Measurements from ENCODE around the gene MTCL1. TPM values are rescaled to one million over a fixed set of nuclear protein-coding genes. Genes with fewer than 3 reads are reported as not detected.

The MTCL1 gene
- total RNA-seq, 2 donors from 2014 or later: 0.38 to 0.51 TPM

DNA sequence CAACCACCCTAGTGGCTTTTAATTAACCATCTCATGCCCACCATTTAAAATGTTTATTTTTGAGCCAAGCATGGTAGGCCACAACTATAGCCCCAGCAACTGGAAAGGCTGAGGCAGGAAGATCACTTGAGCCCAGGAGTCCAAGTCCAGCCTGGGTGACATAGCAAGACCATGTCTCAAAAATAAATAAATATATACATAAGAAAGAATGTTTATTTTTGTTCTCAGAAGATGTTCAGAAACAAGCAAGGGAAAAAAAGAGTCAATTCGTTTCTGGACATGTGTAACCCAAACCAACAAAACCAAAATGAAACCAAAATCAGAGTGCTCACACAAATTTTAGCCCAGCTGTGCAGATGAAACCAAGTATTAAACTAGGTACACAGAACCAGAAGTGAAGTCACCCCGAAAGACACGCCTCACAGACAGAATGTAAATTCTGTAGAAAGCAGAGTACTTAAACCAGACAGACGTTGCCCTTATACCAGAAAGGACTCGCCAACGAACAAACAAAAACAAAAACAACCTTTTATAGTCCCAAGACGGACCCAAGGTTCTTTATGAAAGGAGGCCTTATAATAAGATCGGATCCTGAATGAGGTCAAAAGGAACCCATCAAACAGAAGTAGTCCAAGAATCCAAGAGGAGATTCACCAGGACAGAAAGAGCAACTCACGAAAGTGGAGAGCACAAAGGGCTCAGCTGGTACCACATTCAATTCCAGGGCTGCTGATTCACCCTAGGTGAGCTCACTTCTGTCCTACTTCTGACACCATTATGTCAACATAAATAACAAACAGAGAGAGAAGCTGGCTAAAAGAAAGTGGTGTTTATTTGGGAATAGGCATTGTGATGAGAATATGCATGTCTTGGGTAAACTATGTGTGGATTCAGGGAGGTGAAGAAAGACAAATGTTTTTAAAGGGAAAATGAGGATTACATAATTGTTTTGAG is 31.8 kb upstream of the MTCL1 start:
- H3K36me3 Mint-ChIP-seq (ENCODE audit: insufficient read depth in 2 of 2): no peaks in the 10 kb centered on the region
- peaks cover 9% of the 10 kb centered on the region for H3K27me3 Mint-ChIP-seq (ENCODE audit: low read depth)
- H3K4me1 Mint-ChIP-seq (ENCODE audit: low read depth): no peaks in the 10 kb centered on the region
- no peak overlapping the region for H3K4me3 Mint-ChIP-seq
- H3K27ac Mint-ChIP-seq: no peak overlapping the region
- ATAC-seq (replicated peaks in 1 of 2): no peak
- no peak for DNase-seq
- peaks cover 0 to 3% of the 10 kb centered on the region in 2 donors for H3K9me3 Mint-ChIP-seq

- DNase-seq (no peak), ATAC-seq (replicated peaks in 1 of 2) (no peak)
- Mint-ChIP-seq H3K27ac (no peak overlapping the region), H3K27me3 (ENCODE audit: low read depth) (peaks cover 9% of the 10 kb centered on the region), H3K4me3 (no peak overlapping the region), H3K4me1 (ENCODE audit: low read depth) (no peaks in the 10 kb centered on the region), H3K36me3 (ENCODE audit: insufficient read depth in 2 of 2) (no peaks in the 10 kb centered on the region), H3K9me3 (peaks cover 0 to 3% of the 10 kb centered on the region in 2 donors)
Measured at GRCh38 chr18:8675057-8675456, 30.3 kb upstream of the MTCL1 start.

- no peak for DNase-seq
- Mint-ChIP-seq H3K27ac (no peak overlapping the region), H3K9me3 (no peaks in the 10 kb centered on the region), H3K4me3 (no peak overlapping the region), H3K27me3 (ENCODE audit: low read depth) (peaks cover 4% of the 10 kb centered on the region), H3K4me1 (ENCODE audit: low read depth) (no peaks in the 10 kb centered on the region), H3K36me3 (ENCODE audit: insufficient read depth in 2 of 2) (no peaks in the 10 kb centered on the region)
- no peak for ATAC-seq (replicated peaks in 1 of 2)
Measured at GRCh38 chr18:8681196-8681595, 24.2 kb upstream of the MTCL1 start.

DNA sequence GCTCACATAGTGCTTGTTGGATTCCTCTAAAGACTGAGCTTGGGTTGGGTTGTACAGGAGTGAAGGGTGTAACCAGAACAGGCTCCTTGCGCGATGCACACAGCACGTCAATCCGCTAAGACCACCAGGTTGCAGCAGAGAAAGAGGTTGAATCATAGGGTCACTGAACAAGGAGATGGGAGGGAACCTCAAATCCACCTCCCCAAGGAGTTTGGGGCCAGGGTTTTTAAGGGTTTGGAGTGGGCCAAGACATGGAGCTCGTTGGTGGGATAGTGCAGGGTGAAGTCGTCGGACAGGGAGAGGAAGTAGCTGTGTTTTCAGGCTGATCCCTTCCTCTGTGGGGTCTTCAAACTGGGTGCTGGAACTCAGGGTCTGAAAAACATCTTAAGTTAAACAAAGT is 20.8 kb upstream of the MTCL1 start:
- no peaks in the 10 kb centered on the region for H3K27me3 Mint-ChIP-seq (ENCODE audit: low read depth)
- DNase-seq (no peak), ATAC-seq (replicated peaks in 1 of 2) (no peak)
- no peaks in the 10 kb centered on the region for H3K36me3 Mint-ChIP-seq (ENCODE audit: insufficient read depth in 2 of 2)
- no peaks in the 10 kb centered on the region for H3K4me1 Mint-ChIP-seq (ENCODE audit: low read depth)
- no peak overlapping the region for H3K27ac Mint-ChIP-seq
- H3K4me3 Mint-ChIP-seq: no peak overlapping the region
- H3K9me3 Mint-ChIP-seq: no peaks in the 10 kb centered on the region

DNA sequence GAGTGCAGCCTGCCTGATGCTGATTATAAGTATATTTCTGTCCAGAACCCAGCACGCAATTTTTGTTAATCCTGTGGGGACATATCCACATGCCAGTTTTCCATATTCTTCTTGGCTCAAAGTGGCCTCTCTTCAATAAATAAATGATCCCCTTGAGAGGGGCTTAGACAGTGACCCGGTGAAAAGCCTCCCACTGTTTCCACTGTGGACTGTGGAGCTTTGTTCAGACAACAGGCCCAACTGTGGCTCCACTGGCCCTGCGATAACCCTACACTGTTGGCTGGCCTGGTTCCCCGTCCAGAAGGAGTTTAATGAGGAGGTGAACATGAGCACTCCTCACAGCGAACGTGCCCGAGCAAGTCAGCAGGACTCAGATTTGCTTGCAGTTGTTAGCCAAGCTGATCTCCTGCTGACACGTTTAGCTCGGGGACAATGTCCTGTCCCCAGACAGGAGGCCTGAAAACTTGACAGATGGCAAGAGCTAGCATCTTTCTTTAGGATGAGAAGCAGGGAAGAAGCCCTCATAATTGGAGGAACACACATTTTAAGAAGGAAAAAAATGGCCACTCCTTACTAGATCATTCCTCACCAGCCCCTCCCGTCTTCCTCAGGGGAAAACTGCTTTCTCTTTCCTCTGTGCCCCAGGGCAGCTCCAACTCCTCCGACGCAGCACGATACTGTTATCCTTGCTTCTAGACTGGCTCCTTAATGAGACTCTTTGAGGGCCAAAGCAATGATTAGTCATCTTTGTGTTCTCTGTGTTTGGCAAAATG is 20.0 kb upstream of the MTCL1 start:
- Mint-ChIP-seq H3K4me3 (no peak overlapping the region), H3K27ac (no peak overlapping the region), H3K4me1 (ENCODE audit: low read depth) (no peaks in the 10 kb centered on the region), H3K9me3 (no peaks in the 10 kb centered on the region), H3K36me3 (ENCODE audit: insufficient read depth in 2 of 2) (no peaks in the 10 kb centered on the region), H3K27me3 (ENCODE audit: low read depth) (no peaks in the 10 kb centered on the region)
- ATAC-seq (replicated peaks in 1 of 2) (no peak), DNase-seq (no peak)

- Mint-ChIP-seq H3K9me3 (no peaks in the 10 kb centered on the region), H3K36me3 (ENCODE audit: insufficient read depth in 2 of 2) (no peaks in the 10 kb centered on the region), H3K4me3 (no peak overlapping the region), H3K27me3 (ENCODE audit: low read depth) (no peaks in the 10 kb centered on the region), H3K27ac (no peak overlapping the region), H3K4me1 (ENCODE audit: low read depth) (no peaks in the 10 kb centered on the region)
- ATAC-seq (replicated peaks in 1 of 2) (no peak), DNase-seq (no peak)
Measured at GRCh38 chr18:8685914-8686216, 19.5 kb upstream of the MTCL1 start.

GRCh38 chr18:8686611-8687010 is 18.7 kb upstream of the MTCL1 start:
- Mint-ChIP-seq H3K36me3 (ENCODE audit: insufficient read depth in 2 of 2) (no peaks in the 10 kb centered on the region), H3K4me3 (no peak overlapping the region), H3K27ac (no peak overlapping the region), H3K4me1 (ENCODE audit: low read depth) (no peaks in the 10 kb centered on the region), H3K27me3 (ENCODE audit: low read depth) (no peaks in the 10 kb centered on the region), H3K9me3 (no peaks in the 10 kb centered on the region)
- no peak for DNase-seq
- ATAC-seq (replicated peaks in 1 of 2): no peak

- no peak for DNase-seq
- H3K27ac Mint-ChIP-seq: no peak overlapping the region
- no peak for ATAC-seq (replicated peaks in 1 of 2)
- no peaks in the 10 kb centered on the region for H3K9me3 Mint-ChIP-seq
- H3K4me3 Mint-ChIP-seq: no peak overlapping the region
- H3K27me3 Mint-ChIP-seq (ENCODE audit: low read depth): no peaks in the 10 kb centered on the region
- H3K4me1 Mint-ChIP-seq (ENCODE audit: low read depth): no peaks in the 10 kb centered on the region
- H3K36me3 Mint-ChIP-seq (ENCODE audit: insufficient read depth in 2 of 2): no peaks in the 10 kb centered on the region
Measured at GRCh38 chr18:8688216-8688800, 17.0 kb upstream of the MTCL1 start.

- H3K4me1 Mint-ChIP-seq (ENCODE audit: low read depth): no peaks in the 10 kb centered on the region
- no peak for ATAC-seq (replicated peaks in 1 of 2)
- H3K4me3 Mint-ChIP-seq: no peak overlapping the region
- no peaks in the 10 kb centered on the region for H3K9me3 Mint-ChIP-seq
- no peak overlapping the region for H3K27ac Mint-ChIP-seq
- no peak for DNase-seq
- H3K36me3 Mint-ChIP-seq (ENCODE audit: insufficient read depth in 2 of 2): no peaks in the 10 kb centered on the region
- H3K27me3 Mint-ChIP-seq (ENCODE audit: low read depth): no peaks in the 10 kb centered on the region
Measured at GRCh38 chr18:8688816-8689215, 16.5 kb upstream of the MTCL1 start.

DNA sequence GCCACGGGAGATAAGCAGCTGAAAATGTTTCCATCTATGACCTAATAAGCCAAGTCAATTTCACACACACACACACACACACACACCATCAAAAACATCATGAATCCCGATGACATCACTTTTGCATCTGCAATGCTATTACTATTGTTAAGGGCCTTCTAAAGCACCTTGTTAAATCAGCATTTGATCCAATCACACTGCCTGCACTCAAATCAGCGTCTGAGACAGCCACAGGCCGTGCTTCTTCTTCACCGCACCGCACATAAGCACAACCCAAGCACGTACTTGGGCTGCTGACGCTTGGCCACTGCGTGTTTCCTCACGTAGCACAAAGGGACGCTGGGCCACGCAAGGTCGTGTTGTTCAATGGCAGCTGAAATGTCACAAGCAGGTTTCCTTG is 15.8 kb upstream of the MTCL1 start:
- Mint-ChIP-seq H3K36me3 (ENCODE audit: insufficient read depth in 2 of 2) (no peaks in the 10 kb centered on the region), H3K4me1 (ENCODE audit: low read depth) (no peaks in the 10 kb centered on the region), H3K9me3 (no peaks in the 10 kb centered on the region), H3K27ac (no peak overlapping the region), H3K4me3 (no peak overlapping the region), H3K27me3 (ENCODE audit: low read depth) (no peaks in the 10 kb centered on the region)
- DNase-seq: no peak
- ATAC-seq (replicated peaks in 1 of 2): no peak

DNA sequence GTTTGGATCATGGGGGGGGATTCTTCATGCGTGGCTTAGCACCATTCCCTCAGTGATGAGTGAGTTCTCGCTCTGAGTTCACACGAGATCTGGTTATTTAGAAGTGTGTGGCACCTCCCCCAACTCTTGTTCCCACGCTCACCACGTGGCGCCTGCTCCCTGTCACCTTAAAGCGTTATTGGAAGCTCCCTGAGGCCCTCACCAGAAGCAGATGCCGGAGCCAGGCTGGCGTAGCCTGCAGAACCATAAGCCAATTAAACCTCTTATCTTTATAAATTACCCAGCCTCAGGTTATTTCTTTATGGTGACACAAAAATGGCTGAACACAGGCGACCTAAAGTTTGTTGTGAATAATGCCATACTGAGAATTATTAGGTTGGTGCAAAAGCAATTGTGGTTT is 10.5 kb upstream of the MTCL1 start:
- DNase-seq (no peak), ATAC-seq (replicated peaks in 1 of 2) (no peak)
- Mint-ChIP-seq H3K9me3 (no peaks in the 10 kb centered on the region), H3K27me3 (ENCODE audit: low read depth) (peaks cover 6% of the 10 kb centered on the region), H3K27ac (no peak overlapping the region), H3K36me3 (ENCODE audit: insufficient read depth in 2 of 2) (no peaks in the 10 kb centered on the region), H3K4me1 (ENCODE audit: low read depth) (no peaks in the 10 kb centered on the region), H3K4me3 (no peak overlapping the region)

DNA sequence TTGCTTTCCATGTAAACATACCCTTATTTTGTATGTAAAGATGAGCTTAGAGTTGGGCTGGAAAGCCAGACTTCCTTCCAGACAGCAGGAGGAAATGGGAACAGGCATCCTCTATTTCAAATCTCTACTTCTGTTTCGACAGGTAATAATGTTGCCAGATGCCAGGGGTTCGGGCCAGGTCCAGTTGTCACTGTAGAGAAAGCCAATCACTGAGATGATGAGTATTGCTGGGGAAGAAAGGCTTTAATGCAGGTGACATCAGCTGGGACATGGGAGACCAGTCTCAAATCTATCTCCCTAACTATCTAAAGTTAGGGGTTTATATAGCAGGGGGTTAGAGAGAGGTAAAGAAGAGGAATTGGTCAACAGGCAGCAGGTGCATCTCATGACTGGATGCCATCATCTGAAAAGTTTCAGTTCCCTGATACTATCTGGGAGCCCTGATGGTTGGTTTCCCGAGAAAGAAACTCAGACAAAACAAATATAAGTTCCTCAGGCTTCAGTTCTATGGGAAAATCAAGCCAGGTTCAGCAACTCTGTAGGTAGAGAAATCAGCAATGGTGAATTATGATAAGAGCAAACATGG is 9.3 kb upstream of the MTCL1 start:
- ATAC-seq (replicated peaks in 1 of 2) (no peak), DNase-seq (no peak)
- Mint-ChIP-seq H3K27ac (no peak overlapping the region), H3K9me3 (no peaks in the 10 kb centered on the region), H3K36me3 (ENCODE audit: insufficient read depth in 2 of 2) (no peaks in the 10 kb centered on the region), H3K27me3 (ENCODE audit: low read depth) (peaks cover 8% of the 10 kb centered on the region), H3K4me1 (ENCODE audit: low read depth) (no peaks in the 10 kb centered on the region), H3K4me3 (no peak overlapping the region)

DNA sequence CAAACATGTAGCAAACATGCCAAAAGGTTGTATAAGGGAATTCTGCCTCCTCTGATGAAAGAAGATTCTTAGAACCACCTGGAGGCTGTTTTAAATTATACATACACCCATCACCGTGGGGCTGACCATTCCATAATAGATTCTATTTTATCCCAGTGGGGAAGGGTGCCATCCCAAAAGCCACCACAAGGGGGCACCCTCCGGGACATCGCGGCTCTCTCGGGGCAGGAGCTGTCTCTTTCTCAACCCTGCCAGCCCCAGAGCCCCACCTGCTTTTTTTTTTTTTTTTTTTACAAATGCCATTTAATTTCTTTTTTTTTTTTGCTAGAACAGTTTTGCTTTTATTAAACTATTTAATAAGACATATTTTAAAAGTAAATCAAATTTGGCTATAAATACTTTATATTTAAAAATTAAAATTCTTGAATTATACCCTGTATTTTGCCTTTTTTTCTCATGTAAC is 8.6 kb upstream of the MTCL1 start:
- H3K4me1 Mint-ChIP-seq (ENCODE audit: low read depth): no peaks in the 10 kb centered on the region
- H3K36me3 Mint-ChIP-seq (ENCODE audit: insufficient read depth in 2 of 2): no peaks in the 10 kb centered on the region

More for the DNA sequence above, 8.6 kb upstream of the MTCL1 start:
- H3K27me3 Mint-ChIP-seq (ENCODE audit: low read depth): peaks cover 16% of the 10 kb centered on the region
- H3K9me3 Mint-ChIP-seq: no peaks in the 10 kb centered on the region
- DNase-seq: peak; percentile 68 to 84
- H3K4me3 Mint-ChIP-seq: no peak overlapping the region
- no peak overlapping the region for H3K27ac Mint-ChIP-seq
- ATAC-seq (replicated peaks in 1 of 2): peak; percentile 80 to 86

Measured in activated T-cell treated with anti-CD3 and anti-CD28 coated beads, Interleukin-2, amount 50 U/mL, for 72 hours (primary cell).